ENCODE results near the gene TMEM270. TPM values are rescaled to one million over a fixed set of nuclear protein-coding genes. Genes with fewer than 3 reads are reported as not detected.
"Not testable (repeated sequence)": the region's sequence is repeated elsewhere in the genome, so short reads cannot be mapped to it uniquely, and the experiment has no call there.

TMEM270 gene
- total RNA-seq, 1 donor from 2014 or later = not detected

DNA sequence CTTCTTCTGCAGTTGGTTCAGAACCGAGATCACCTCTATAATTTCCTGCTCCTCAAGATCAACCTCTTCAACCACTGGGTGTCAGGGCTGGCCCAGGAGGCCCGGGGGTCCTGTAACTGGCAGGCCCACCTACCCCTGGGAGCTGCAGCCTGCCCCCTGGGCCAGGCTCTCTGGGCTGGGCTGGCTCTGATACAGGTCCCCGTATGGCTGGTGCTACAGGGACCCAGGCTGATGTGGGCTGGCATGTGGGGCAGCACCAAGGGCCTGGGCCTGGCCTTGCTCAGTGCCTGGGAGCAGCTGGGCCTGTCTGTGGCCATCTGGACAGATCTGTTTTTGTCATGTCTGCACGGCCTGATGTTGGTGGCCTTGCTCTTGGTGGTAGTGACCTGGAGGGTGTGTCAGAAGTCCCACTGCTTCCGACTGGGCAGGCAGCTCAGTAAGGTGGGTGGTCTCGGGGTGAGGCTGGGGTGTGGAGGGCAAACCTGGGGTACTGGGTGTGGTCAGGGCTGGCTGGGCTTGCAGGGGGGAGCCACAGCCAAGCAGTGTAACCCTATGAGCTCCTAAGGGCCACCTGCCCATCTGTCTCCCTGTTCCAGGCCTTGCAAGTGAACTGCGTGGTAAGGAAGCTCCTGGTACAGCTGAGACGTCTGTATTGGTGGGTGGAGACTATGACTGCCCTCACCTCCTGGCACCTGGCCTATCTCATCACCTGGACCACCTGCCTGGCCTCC lies 4.2 kb downstream of the TMEM270 start:
- no peak for DNase-seq

DNA sequence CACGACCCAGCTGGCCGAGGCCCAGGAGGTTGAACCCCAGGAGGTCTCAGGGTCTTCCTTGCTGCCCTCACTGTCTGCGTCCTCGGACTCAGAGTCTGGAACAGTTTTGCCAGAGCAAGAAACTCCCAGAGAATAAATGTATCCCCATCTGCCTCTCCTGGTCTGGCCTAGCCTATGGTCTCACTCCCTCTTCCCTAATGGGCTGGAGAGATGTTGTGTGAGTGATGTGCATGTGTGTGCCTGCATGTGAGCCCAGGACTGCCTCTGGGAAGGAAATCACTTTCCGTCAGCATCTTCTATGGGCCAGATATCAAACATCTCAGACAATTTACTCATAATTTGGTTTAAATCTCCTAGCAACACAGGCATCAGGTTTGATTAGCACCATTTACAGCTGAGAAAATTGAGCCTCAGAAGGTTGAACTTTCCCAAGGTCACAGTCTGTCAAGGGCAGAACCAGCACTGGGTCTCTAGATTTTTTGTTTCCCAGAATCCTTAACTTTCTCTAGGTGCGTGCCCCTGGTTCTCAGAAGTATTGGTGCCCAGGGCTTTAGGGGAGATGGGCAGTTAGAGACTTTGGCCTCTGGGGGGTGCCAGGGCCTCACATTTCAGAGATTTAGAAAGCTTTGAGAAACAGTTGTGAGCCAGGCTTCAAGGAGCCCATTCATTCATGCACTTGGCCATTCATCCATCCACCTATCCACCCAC lies 4.9 kb downstream of the TMEM270 start:
- DNase-seq = peak; percentile 75

DNA sequence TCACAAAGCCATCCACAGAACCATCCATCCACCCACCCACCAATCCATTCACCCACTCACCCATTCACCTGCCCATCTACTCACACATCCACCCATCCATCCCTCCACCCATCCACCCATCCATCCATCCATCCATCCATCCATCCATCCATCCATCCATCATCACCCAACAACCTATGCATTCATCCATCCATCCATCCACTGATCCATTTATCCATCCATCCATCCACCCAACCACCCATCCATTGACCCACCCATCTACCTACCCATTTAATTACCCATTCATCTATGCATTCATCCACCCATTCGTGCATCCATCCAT lies 5.4 kb downstream of the TMEM270 start:
- DNase-seq = no peak

DNA sequence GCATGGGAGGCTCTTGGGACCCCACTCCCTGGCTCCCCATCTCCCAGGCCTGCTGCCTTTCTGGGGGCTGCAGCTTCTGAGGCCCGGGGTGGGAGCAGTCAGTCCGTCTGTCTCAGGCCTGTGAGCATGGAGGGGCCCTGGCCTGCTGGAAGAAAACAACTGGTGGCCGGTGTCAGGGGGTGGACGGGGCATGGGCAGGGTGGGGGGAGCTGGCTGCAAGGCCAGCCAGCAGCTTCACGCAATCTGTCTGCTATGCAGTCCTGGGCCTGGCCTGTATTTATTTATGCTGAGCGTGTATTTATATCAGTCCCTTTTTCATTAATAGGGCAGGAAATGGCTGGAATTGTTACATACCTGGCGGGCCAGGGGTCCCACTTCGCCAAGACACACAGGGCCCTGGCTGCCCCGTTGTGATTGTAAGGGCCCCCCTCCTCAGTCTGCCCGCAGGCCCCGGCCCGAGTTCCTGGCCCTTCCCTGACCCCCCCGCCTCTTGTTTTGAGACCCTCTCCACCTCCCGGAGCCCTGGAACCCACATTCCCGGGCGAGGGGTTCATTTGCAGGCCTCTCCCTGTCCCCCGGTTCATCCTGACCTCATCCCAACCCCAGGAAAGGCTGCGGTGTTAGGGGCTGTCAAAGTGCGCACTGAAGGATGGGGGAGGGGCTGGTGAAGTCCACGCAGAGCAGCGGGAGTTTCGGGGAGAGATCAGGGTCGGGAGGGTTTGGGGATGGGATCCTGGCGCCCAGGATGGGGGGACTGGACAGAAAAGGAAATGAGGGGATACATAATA lies 8.2 kb downstream of the TMEM270 start:
- no peak for DNase-seq

DNA sequence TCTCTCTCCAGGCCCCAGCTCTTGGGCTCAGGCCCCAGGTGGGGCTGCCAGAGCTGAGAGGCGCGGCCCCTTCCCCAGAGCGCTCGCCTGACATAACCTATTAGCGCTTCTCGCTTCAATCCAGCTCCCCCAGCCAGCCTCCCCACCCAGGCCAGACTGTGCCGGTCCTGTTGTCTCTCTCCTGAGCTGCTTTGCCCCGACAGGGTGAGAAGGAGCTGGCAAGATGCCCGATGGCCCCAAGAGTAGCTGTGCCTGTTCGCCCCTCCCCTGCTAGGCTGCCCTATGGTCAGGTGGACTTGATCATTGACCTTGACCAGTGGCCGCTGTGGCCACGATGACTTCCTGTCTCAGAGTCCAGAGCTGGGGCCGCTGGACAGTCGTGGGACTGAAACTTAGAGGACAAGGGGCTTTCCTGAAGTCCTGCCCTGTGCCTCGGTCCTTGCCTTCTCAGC lies 9.1 kb downstream of the TMEM270 start:
- DNase-seq = no peak

DNA sequence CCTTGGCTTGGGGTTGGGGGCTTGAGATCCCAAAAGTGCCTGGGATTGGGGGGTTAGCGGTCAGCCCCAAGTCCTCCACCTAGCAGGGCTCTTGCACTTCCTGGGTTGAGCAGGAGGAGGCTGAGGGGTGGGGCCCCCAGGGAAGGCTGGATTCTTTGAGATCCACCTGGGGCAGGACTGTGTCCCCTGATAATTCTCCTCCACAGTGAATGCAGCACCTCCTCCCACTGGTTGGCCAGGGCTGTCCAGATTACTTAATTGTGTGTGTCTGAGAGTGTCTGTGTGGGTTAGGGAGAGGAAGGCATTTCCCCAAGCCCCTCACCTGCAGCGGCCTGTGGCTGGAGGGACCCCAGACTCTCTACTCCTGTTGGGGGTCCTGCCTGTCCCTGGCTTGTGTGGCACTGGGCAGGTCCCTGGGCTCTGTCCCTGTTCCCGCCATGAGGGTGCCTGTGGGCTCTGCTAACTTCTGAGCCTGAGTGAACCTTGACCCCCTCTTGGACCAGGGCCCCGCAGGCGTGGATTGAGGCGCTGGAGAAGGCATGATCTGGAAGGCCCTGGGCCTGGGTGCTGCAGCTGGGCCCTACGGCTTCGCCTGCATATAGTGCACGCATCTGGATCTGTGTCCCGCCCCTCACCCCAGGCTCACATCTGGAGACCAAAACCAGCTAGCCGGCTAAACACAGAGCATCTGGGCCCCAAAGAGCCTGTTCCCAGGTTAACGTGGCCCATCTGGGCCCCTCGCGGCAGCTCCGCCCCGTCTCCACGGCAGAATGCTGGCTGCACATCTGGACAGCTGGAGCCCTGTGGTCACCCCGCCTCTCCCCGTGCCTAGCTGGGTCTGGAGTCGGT lies 10.4 kb downstream of the TMEM270 start:
- DNase-seq = no peak

DNA sequence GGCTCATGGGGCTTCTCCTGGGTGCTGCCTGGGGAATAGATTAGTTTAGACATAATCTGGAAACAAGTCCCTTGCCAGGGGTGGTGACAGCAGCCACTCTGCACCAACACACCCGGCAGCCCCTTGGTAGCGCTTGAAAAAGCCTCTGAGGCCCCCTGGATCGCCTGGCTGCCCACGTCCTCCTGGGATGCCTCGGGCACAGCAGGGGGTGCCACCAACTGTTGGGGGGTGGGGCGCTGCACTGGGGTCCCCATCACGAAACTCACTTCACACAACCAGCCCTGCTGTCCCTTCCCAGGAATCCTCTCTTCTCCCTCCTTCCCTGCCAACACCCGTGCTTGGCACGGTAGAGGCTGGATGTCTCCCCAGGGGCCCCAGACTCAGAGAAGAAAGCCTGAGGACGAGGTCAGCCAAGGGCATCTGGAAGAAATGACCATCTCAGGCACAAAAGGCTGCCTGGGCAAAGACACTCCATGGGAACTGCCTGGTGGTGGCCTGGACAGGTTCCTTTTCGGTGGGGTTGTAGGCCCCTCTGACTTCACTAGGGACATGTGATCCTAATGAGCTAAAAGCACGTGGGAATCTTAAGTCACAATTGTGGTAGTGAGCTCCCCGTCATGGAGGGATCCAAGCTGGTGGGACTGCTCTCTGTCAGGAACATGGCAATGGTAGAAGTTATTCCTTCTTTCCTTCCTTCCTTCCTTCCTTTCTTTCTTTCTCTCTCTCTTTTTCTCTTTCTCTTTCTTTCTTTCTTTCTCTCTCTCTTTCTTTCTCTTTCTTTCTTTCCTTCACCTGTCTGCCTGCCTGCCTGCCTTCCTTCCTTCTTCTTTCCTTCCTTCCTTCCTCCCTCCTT lies 11.3 kb downstream of the TMEM270 start:
- no peak for DNase-seq

DNA sequence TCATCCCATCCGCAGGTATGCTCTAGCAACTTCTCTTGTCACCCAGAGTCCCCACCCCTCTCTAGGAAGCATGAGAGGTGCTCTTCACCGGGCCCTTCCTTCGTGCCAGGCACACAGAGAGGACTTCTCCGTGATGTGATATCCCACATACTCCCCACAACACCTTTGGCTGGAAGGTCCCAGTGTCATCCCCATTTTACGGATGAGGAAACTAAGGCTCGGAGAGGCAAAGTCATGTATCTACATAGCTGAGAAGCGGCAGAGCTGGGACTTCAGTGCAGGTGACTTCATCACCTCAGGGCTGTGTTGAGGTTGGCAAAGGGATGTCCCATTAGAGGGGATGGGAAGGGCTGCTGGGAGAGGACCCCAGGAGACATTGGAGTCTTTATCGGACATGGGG lies 15.4 kb downstream of the TMEM270 start:
- no peak for DNase-seq

DNA sequence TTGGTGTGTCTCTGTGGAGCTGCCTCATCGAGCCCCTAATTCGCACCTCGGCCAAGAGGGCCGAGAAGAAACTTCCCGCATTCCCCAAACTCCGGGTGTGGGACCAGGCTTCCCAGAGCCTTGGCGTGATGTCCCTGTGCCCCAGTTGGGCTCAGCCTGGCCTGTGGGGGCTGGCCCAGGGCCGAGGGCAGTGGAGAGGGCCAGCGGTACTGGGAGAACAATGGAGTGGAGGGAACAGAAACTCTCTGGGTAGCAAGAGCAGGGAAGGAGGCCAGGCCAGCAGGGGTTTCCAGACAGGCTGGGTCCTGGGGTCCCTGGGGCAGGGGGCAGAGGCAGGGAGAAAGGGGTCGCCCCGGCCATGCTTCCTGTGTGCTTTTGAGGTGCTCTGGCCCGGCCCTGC lies 16.0 kb downstream of the TMEM270 start:
- DNase-seq = no peak

DNA sequence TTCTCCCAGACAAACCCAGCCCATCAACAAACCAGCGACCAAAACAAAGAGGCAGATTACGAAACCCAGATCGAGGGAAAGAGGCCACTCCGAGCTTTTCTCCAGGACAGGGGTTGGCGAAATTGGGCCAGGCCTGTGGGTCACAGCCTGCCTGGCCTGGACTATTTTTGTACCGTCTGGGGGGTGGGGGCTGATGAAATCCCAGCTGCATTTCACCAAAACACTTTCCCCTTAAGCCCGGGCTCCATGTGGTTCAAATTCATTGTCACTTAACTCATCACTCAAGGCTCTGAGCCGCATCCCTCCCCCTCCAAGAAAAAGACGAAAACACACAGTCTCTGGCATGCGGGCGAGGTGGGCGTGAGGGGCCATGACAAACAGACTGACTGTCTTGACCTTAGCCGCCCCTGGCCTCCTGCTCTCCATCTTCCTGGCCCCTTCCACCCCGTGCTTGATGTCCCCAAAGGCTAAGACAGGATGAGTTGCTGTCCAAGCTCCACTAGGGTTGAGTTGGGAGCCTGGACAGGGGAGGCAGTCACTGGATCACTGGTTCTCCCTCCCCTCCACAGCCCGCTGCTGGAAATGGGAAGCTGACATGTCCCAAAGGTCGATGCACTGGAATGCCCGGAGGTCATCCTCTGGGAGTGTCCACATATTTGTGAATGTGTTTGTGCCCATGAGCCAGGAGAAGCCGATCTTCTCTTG lies 19.2 kb downstream of the TMEM270 start:
- DNase-seq = no peak

DNA sequence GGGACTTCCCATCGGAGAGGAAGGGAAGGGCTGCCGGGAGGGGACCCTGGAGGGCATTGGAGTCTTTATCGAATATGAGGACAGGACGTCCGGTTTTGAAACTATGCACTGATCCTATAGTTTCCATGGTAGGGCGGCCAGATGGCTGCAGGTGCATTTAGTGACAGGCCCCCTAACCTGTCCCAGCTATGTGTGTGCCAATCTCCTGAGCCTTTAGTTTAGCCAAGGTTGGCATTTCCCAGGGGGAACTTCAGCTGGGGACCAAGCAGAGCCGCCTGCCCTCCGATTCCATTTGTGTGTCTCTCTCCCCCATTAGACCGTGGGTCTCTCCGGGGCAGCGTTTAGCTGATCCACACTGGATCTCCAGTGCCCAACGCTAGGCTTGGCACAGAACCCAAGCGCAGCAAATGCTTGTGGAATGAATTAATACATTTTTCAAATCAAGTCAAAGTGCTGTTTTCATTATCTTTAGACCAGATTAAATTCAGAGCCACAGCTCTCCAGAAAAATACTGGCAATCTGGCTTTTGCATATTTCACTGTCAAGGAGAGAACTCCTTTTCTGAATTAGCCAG lies 19.9 kb downstream of the TMEM270 start:
- peak; percentile 13 for DNase-seq

DNA sequence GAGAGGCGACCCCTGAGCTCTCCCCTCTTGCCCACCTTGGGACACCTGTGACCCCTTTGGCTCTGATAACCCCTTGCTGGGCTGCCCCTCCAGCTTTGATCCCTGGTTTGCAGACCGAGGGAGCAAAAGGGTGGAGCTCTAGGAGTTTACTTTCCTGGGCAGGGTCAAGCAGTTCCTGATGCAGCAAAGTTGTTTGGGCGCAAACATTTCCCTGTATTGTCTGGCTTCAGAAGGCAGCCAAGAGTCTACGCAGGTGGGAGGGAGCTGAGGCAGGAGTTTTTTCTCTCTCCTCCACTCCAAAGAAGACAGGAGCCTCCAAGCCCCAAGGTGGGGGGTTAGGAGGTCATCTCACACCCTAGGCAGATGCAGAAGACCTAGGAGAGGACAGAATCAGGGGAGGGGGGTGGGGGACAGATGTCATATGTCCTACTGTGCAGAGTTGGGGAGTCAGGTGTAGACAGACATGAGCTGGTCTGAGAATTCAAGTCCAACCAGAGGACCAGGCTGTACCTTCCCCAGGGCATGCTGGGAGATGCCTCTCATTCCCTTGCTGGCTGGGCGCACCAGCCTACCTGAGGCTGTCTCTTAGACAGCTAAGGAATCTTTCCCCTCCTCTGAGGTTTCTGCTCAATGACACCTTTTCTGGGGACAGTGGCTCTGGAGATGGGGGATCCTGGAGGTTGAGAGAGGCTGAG lies 20.5 kb downstream of the TMEM270 start:
- DNase-seq = peak; percentile 65

DNA sequence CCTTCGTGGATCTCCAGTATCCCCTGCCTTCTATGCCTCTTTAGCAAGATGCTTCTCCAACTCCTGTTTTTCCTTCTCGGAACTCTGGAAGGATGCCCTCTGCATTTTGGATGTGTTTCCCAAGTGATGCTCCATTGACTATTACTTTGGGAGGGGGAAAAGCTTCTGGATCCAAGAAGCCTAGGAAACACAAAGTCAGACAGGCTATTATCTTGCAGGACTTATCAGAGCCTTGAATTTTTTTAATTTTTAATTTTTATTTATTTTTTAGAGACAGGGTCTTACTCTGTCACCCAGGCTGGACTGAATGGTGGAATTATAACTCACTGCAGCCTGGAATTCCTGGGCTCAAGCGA lies 21.1 kb downstream of the TMEM270 start:
- no peak for DNase-seq

DNA sequence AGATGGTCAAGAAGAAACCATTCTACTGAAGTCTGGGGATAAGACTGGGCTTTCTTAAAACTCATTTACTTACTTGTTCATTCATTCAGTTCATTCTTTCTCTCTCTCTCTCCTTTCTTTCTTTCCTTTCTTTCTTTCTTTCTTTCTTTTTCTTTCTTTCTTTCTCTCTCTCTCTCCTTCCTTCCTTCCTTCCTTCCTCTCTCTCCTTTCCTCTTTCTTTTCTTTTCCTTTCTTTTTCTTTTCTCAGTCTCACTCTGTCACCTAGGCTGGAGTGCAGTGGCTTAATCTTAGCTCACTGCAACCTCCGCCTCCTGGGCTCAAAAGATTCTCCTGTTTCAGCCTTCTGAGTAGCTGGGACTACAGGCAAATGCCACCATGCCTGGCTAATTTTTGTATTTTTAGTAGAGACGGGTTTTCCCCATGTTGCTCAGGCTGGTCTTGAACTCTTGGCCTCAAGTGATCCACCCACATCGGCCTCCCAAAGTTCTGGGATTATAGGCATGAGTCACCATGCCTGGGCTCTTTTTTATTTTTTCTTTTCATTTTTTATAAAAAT lies 24.0 kb downstream of the TMEM270 start:
- not testable (repeated sequence) for DNase-seq

DNA sequence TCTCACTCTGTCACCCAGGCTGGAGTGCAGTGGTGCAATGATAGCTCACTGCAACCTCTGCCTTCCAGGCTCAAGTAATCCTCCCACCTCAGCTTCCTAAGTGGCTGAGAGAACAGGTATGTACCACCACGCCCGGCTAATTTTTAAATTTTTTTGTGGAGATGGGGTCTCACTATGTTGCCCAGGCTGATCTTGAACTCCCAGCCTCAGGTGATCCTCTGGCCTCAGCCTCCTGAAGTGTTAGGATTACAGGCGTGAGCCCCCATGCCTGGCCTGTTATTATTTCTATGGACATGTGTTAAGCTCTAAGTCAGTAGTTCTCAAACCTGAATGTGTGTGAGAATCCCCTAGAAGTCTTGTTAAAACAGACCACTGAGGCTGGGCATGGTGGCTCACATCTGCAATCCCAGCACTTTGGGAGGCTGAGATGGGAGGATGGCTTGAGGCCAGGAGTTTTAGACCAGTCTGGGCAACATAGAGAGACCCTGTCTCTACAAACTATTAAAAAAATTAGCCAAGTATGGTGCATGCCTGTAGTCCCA lies 24.5 kb downstream of the TMEM270 start:
- DNase-seq = no peak

DNA sequence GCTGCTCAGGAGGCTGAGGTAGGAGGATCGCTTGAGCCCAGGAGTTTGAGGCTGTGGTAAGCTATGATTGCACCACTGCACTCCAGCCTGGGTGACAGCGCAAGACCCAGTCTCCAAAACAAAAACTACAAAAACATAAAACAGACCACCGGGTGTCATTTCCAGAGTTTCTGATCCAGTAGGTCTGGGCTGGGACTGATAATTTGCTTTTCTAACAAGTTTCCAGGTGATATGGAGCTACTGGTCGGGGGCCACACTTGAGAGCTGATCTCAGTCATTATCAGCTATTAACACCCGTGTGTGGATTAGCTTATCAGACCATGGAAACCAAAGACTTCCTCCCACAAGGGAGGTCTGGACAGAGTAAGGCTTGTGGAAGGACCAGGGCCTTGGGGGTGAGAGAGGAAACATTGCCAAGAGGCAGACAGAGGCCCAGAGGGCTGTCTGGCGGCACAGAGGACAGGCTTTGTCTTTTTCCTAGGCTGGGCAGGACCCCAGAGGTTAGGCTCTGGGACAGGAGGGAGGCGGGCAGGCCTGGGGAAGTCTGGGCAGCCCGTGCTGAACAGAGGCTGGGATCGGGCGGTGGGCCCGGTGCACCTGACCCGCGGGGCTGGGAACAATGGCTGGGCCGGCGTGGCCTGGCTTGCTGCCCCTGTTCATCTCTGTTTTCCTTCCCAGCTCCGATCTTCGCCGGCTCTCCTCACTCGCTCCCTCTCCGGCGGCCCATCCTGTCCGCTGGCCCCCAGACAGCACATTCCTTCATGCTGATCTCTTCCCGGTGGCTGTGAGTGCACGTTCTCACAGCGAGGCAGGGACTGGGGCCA lies 25.2 kb downstream of the TMEM270 start:
- DNase-seq = peak; percentile 50

DNA sequence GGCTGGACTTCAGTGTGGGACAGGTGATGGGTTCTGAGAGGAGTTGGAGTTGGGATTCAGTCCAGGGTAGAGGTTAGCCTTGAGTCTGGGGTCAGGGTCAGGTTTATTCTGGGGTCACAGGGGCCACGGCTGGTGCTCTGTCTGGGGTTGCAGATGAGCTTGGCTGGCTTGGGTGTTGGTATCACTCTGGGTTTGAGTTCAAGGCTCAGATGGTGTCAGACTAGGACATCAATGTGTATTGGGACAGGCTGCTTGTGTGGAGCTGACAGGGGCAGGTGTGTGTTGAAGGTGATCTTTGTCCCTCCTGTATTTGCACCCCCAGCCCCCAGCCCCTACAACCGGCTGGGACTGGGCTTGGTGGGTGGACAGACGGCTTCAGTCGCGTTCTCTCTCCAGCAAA lies 26.8 kb downstream of the TMEM270 start:
- no peak for DNase-seq

DNA sequence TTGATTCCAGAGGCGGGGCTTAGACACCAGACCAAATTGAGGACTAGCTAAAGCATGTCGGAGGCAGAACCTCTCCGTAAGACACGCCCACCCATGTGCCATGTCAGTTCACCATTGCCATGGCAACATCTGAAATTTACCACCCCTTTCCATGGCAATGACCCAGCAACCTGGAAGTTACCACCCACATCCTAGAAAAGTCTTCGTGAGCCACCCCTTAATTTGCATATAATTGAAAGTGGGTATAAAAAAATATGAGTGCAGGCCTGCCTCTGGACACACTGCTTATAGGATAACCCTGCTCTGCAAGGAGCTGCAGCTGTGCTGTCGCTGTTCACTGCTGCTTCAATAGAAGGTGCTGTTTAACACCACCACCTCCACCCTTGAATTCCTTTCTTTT lies 28.0 kb downstream of the TMEM270 start:
- DNase-seq = peak; percentile 55

All from dermis blood vessel endothelial cell (primary cell).